Astrocyte of the cerebellum (primary cell): ENCODE results near the gene MYCBPAP.

Source experiments
- DNase-seq: peaks from one replicate; pipeline ENCODE4 v3.0.0-alpha.2; 2011; ENCODE audit warnings: low read depth
- H3K4me3 ChIP-seq: 2 replicates; pipeline ENCODE4 v1.5.1; 2011; ENCODE audit warnings: mild to moderate bottlenecking, low read depth, low read length, moderate library complexity
- CTCF ChIP-seq: IDR thresholded peaks from 2 replicates; pipeline ENCODE4 v1.5.1; 2012; ENCODE audit warnings: low read length, low read depth, moderate library complexity, mild to moderate bottlenecking; ENCODE audit errors: missing control alignments
- in situ Hi-C: cut with HindIII; loops from 2 replicates; pipeline ENCODE4 v1.10.0; 2017; ENCODE audit warnings: low sequenced_read_pairs

MYCBPAP gene

GRCh38 chr17:50569592-50569991 lies 61.4 kb downstream of the MYCBPAP start:
- no peak for TF ChIP-seq CTCF
- no peak overlapping the region for H3K4me3 ChIP-seq
- no peak for DNase-seq
- in situ Hi-C loops = no loop called here

GRCh38 chr17:50570032-50570431 lies 61.8 kb downstream of the MYCBPAP start:
- in situ Hi-C loops = no loop called here
- TF ChIP-seq CTCF = no peak
- no peak overlapping the region for H3K4me3 ChIP-seq
- no peak for DNase-seq

GRCh38 chr17:50570528-50570927 lies 62.3 kb downstream of the MYCBPAP start:
- TF ChIP-seq CTCF = no peak
- in situ Hi-C loops = no loop called here
- no peak overlapping the region for H3K4me3 ChIP-seq
- DNase-seq = no peak

GRCh38 chr17:50571681-50572080 lies 63.4 kb downstream of the MYCBPAP start:
- in situ Hi-C loops = no loop called here
- no peak for DNase-seq
- TF ChIP-seq CTCF = no peak

GRCh38 chr17:50572541-50572940 lies 64.3 kb downstream of the MYCBPAP start:
- in situ Hi-C loops = no loop called here

More at GRCh38 chr17:50571681-50572080, 63.4 kb downstream of the MYCBPAP start:
- H3K4me3 ChIP-seq = no peak overlapping the region

GRCh38 chr17:50573866-50574611 lies 65.8 kb downstream of the MYCBPAP start:
- H3K4me3 ChIP-seq = no peak overlapping the region
- DNase-seq = no peak
- in situ Hi-C loops = no loop called here
- TF ChIP-seq CTCF = no peak

More at GRCh38 chr17:50572541-50572940, 64.3 kb downstream of the MYCBPAP start:
- DNase-seq = no peak
- TF ChIP-seq CTCF = no peak
- no peak overlapping the region for H3K4me3 ChIP-seq
